KMS-11 (cell line): Measurements from ENCODE around the gene PNMA6E.

Source experiments
- H2AFZ ChIP-seq: fragments of 200-600 bp; sonication (generic); 2 replicates; pipeline ENCODE4 v1.6.1; 2016; ENCODE audit warnings: antibody characterized with exemption, mixed run types, low read depth
- H3K27ac ChIP-seq: fragments of 200-600 bp; sonication (generic); 2 replicates; pipeline ENCODE4 v1.6.1; 2016; ENCODE audit warnings: mild to moderate bottlenecking, mixed run types
- H3K27me3 ChIP-seq: fragments of 200-600 bp; sonication (generic); 2 replicates; pipeline ENCODE4 v1.6.1; 2017; ENCODE audit warnings: mild to moderate bottlenecking, low read depth, mixed run types, moderate library complexity; ENCODE audit not compliant: insufficient read depth
- H3K36me3 ChIP-seq: fragments of 200-600 bp; sonication (generic); 2 replicates; pipeline ENCODE4 v1.6.1; 2017; ENCODE audit warnings: mild to moderate bottlenecking, mixed run types; ENCODE audit not compliant: insufficient read depth
- H3K4me1 ChIP-seq: fragments of 200-600 bp; sonication (generic); 2 replicates; pipeline ENCODE4 v1.6.1; 2016; ENCODE audit warnings: mild to moderate bottlenecking, low read depth, mixed run types; ENCODE audit not compliant: poor library complexity, severe bottlenecking
- H3K4me2 ChIP-seq: fragments of 200-600 bp; sonication (generic); 2 replicates; pipeline ENCODE4 v1.7.0; 2016; ENCODE audit warnings: mild to moderate bottlenecking, mixed run types
- H3K4me3 ChIP-seq: fragments of 200-600 bp; sonication (generic); IDR thresholded peaks from 2 replicates; pipeline ENCODE4 v1.6.1; 2017; ENCODE audit warnings: low read depth, low read length, mixed read lengths; ENCODE audit not compliant: insufficient read depth
- H3K79me2 ChIP-seq: fragments of 200-600 bp; sonication (generic); 2 replicates; pipeline ENCODE4 v1.6.1; 2016; ENCODE audit warnings: low read depth, mixed run types; ENCODE audit not compliant: insufficient read depth
- H3K9ac ChIP-seq: fragments of 200-600 bp; sonication (generic); 2 replicates; pipeline ENCODE4 v1.6.1; 2016; ENCODE audit warnings: mild to moderate bottlenecking, mixed run types
- H4K20me1 ChIP-seq: fragments of 200-600 bp; sonication (generic); 2 replicates; pipeline ENCODE4 v1.6.1; 2016; ENCODE audit warnings: mild to moderate bottlenecking, mixed run types; ENCODE audit not compliant: insufficient read depth
- CTCF ChIP-seq: fragments of 200-600 bp; sonication (generic); conservative IDR thresholded peaks from 2 replicates; pipeline ENCODE4 v1.6.1; 2017; ENCODE audit warnings: low read depth, mild to moderate bottlenecking, antibody characterized with exemption, low read length, moderate library complexity, mixed read lengths

Gene PNMA6E

DNA sequence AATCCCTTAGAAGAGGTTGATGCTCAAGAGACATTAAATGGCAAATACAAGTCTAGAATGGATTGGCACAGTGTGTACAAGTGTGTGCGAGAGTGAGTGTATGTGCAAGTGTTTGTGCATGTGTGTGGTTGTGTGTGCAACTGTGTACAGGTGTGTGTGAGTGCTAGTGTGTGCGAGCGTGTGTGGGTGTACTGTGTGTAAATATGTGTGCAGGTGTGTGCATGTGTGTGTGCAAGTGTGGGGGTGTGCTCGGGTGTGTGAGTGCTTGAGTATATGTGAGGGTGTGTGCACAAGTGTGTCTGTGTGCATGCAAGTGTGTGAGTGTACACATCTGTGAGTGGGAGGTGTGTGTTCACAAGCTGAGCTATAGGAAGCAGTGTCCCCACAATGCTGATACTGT, 38.8 kb upstream of the PNMA6E start:
- Histone ChIP-seq H3K36me3 (no peaks in the 10 kb centered on the region), H4K20me1 (no peaks in the 10 kb centered on the region), H3K9ac (no peak overlapping the region), H2AFZ (no peak overlapping the region), H3K27ac (no peak overlapping the region), H3K4me3 (no peak overlapping the region), H3K4me2 (no peak overlapping the region), H3K79me2 (no peaks in the 10 kb centered on the region), H3K4me1 (no peaks in the 10 kb centered on the region), H3K27me3 (no peaks in the 10 kb centered on the region)
- TF ChIP-seq CTCF, result no peak

- no peaks in the 10 kb centered on the region for H3K27me3 ChIP-seq
- H2AFZ ChIP-seq, result no peak overlapping the region
- no peak overlapping the region for H3K9ac ChIP-seq
- H4K20me1 ChIP-seq, result no peaks in the 10 kb centered on the region
- no peak overlapping the region for H3K27ac ChIP-seq
- TF ChIP-seq CTCF, result no peak
- H3K4me2 ChIP-seq, result no peak overlapping the region
- no peaks in the 10 kb centered on the region for H3K36me3 ChIP-seq
- H3K4me1 ChIP-seq, result no peaks in the 10 kb centered on the region
- no peak overlapping the region for H3K4me3 ChIP-seq
- no peaks in the 10 kb centered on the region for H3K79me2 ChIP-seq
Observed at GRCh38 chrX:153438532-153438931, 37.4 kb upstream of the PNMA6E start.

- no peaks in the 10 kb centered on the region for H3K4me1 ChIP-seq
- H4K20me1 ChIP-seq, result no peaks in the 10 kb centered on the region
- H3K27me3 ChIP-seq, result no peaks in the 10 kb centered on the region
- H3K27ac ChIP-seq, result no peak overlapping the region
- H3K79me2 ChIP-seq, result no peaks in the 10 kb centered on the region
- no peak overlapping the region for H3K4me2 ChIP-seq
- H3K9ac ChIP-seq, result no peak overlapping the region
- no peak overlapping the region for H2AFZ ChIP-seq
- H3K4me3 ChIP-seq, result no peak overlapping the region
- H3K36me3 ChIP-seq, result no peaks in the 10 kb centered on the region
- TF ChIP-seq CTCF, result no peak
Observed at GRCh38 chrX:153435845-153436244, 34.7 kb upstream of the PNMA6E start.

GRCh38 chrX:153434801-153435200, 33.7 kb upstream of the PNMA6E start:
- H3K9ac ChIP-seq, result no peak overlapping the region
- no peak overlapping the region for H3K27ac ChIP-seq
- no peak overlapping the region for H2AFZ ChIP-seq
- no peaks in the 10 kb centered on the region for H3K27me3 ChIP-seq
- no peak for TF ChIP-seq CTCF
- H3K36me3 ChIP-seq, result no peaks in the 10 kb centered on the region
- H3K4me1 ChIP-seq, result no peaks in the 10 kb centered on the region
- no peaks in the 10 kb centered on the region for H3K79me2 ChIP-seq
- H3K4me2 ChIP-seq, result no peak overlapping the region
- H3K4me3 ChIP-seq, result no peak overlapping the region
- no peaks in the 10 kb centered on the region for H4K20me1 ChIP-seq
